OCI-LY7 (cell line): Measurements from ENCODE around the gene FAM174B. TPM values are rescaled to one million over a fixed set of nuclear protein-coding genes. Genes with fewer than 3 reads are reported as not detected.

ENCODE experiments used
- BruUV-seq: library from RNA; stranded (reverse); fragments of 400-500 nt; replicated peaks from 2 replicates; lab custom pipeline; 2021; lab: Mats Ljungman, UMichigan
- CTCF ChIA-PET: fragments of 300-600 bp; sonication (Branson Sonifier 250); formaldehyde crosslinking; loops from one replicate; lab custom pipeline; 2022; ENCODE audit warnings: antibody characterized with exemption; ENCODE audit not compliant: unreplicated experiment; lab: Charles Lee
- POLR2A ChIA-PET: fragments of 300-600 bp; sonication (Branson Sonifier 250); formaldehyde crosslinking; loops from one replicate; lab custom pipeline; 2022; ENCODE audit warnings: antibody characterized with exemption; lab: Charles Lee
- DNase-seq: peaks from one replicate; pipeline ENCODE4 v3.0.0-alpha.2; 2015; ENCODE audit warnings: low spot score
- H2AFZ ChIP-seq: fragments of 200-600 bp; sonication (generic), shearing (Covaris generic); 2 replicates; pipeline ENCODE4 v1.6.1; 2014; ENCODE audit warnings: mild to moderate bottlenecking, antibody characterized with exemption, low read length, moderate library complexity
- H3K27ac ChIP-seq: fragments of 200-600 bp; sonication (generic); 2 replicates; pipeline ENCODE4 v1.5.1; 2014; ENCODE audit warnings: mixed run types, low read depth, mild to moderate bottlenecking, moderate library complexity, low read length, inconsistent platforms; ENCODE audit not compliant: poor library complexity, severe bottlenecking
- H3K36me3 ChIP-seq: fragments of 200-600 bp; sonication (generic); 2 replicates; pipeline ENCODE4 v1.6.1; 2014; ENCODE audit warnings: mild to moderate bottlenecking, antibody characterized with exemption, low read length, moderate library complexity, mixed read lengths; ENCODE audit not compliant: insufficient read depth
- H3K4me1 ChIP-seq: fragments of 200-600 bp; sonication (generic); 2 replicates; pipeline ENCODE4 v1.5.1; 2014; ENCODE audit warnings: mild to moderate bottlenecking, low read length; ENCODE audit not compliant: insufficient read depth, poor library complexity, severe bottlenecking
- H3K4me2 ChIP-seq: fragments of 200-600 bp; sonication (generic); 2 replicates; pipeline ENCODE4 v1.6.1; 2014; ENCODE audit warnings: mild to moderate bottlenecking, low read length
- H3K4me3 ChIP-seq: fragments of 200-600 bp; sonication (generic); 2 replicates; pipeline ENCODE4 v1.5.1; 2014; ENCODE audit warnings: mild to moderate bottlenecking, low read depth, low read length; ENCODE audit not compliant: poor library complexity, severe bottlenecking
- H3K79me2 ChIP-seq: fragments of 200-600 bp; sonication (generic); 2 replicates; pipeline ENCODE4 v1.6.1; 2016; ENCODE audit warnings: low read depth, mild to moderate bottlenecking, low read length, moderate library complexity, mixed read lengths; ENCODE audit not compliant: insufficient read depth
- H3K9me2 ChIP-seq: fragments of 200-600 bp; sonication (generic); 2 replicates; pipeline ENCODE4 v1.6.1; 2016; ENCODE audit warnings: mild to moderate bottlenecking, low read length, mixed read lengths; ENCODE audit not compliant: insufficient read depth
- H3K9me3 ChIP-seq: fragments of 200-600 bp; sonication (generic); 2 replicates; pipeline ENCODE4 v1.6.1; 2014; ENCODE audit warnings: mild to moderate bottlenecking, mixed run types, low read length, mixed read lengths
- H4K20me1 ChIP-seq: fragments of 200-600 bp; sonication (generic); 2 replicates; pipeline ENCODE4 v1.6.1; 2014; ENCODE audit warnings: mild to moderate bottlenecking, antibody characterized with exemption, low read length, moderate library complexity, mixed read lengths; ENCODE audit not compliant: insufficient read depth
- CTCF ChIP-seq: fragments of 200-600 bp; sonication (generic); conservative IDR thresholded peaks from 2 replicates; pipeline ENCODE4 v1.5.1; 2014; ENCODE audit warnings: mild to moderate bottlenecking, antibody characterized with exemption, low read length, moderate library complexity, mixed read lengths
- EZH2phosphoT487 ChIP-seq: fragments of 200-600 bp; sonication (generic); IDR thresholded peaks from 2 replicates; pipeline ENCODE4 v1.6.1; 2018; ENCODE audit warnings: low read depth, borderline replicate concordance, mild to moderate bottlenecking, mixed run types, antibody characterized with exemption, low read length, moderate library complexity, mixed read lengths
- intact Hi-C: fragments of 100-400 bp; cut with micrococcal nuclease; formaldehyde crosslinking; loops from one replicate; pipeline ENCODE4 v1.10.0; 2022; ENCODE audit not compliant: unreplicated experiment
- total RNA-seq, 2 experiments: library from RNA; depleted of rRNA in 1 of 2; stranded (reverse); fragments of >200 nt in 1 of 2; shearing (Covaris generic) in 1 of 2; gene quantifications; 2 replicates each; pipeline ENCODE4 v1.2.3, GENCODE V29; 2014 to 2022

FAM174B gene
- total RNA-seq, 2 experiments from 2014 or later, result 1.3 to 24.4 TPM

GRCh38 chr15:92636401-92636907 is 19.1 kb downstream of the FAM174B start:
- Histone ChIP-seq H3K4me3 (no peak overlapping the region), H3K9me3 (no peaks in the 10 kb centered on the region), H3K4me2 (no peak overlapping the region), H2AFZ (no peak overlapping the region), H4K20me1 (no peaks in the 10 kb centered on the region), H3K9me2 (no peaks in the 10 kb centered on the region), H3K27ac (no peak overlapping the region), H3K36me3 (no peaks in the 10 kb centered on the region), H3K4me1 (no peaks in the 10 kb centered on the region), H3K79me2 (no peaks in the 10 kb centered on the region)
- POLR2A ChIA-PET, result no interaction called here
- intact Hi-C loops, result no loop called here
- no peak for TF ChIP-seq EZH2phosphoT487
- TF ChIP-seq CTCF, result no peak
- CTCF ChIA-PET, result no interaction called here
- no peak for DNase-seq
- no TSS peak for BruUV-seq

- Histone ChIP-seq H3K4me2 (no peak overlapping the region), H3K27ac (no peak overlapping the region), H3K9me2 (no peaks in the 10 kb centered on the region), H2AFZ (no peak overlapping the region), H4K20me1 (no peaks in the 10 kb centered on the region), H3K4me1 (no peaks in the 10 kb centered on the region), H3K36me3 (no peaks in the 10 kb centered on the region), H3K79me2 (no peaks in the 10 kb centered on the region), H3K4me3 (no peak overlapping the region), H3K9me3 (no peaks in the 10 kb centered on the region)
- intact Hi-C loops, result no loop called here
- DNase-seq, result no peak
- ChIA-PET CTCF (no interaction called here), POLR2A (no interaction called here)
- BruUV-seq, result no TSS peak
- no peak for TF ChIP-seq CTCF
- TF ChIP-seq EZH2phosphoT487, result no peak
Measured at GRCh38 chr15:92634671-92635201, 20.8 kb downstream of the FAM174B start.

GRCh38 chr15:92634060-92634459 is 21.5 kb downstream of the FAM174B start:
- no peak for TF ChIP-seq EZH2phosphoT487
- TF ChIP-seq CTCF, result no peak
- no peak for DNase-seq
- H3K36me3 ChIP-seq, result no peaks in the 10 kb centered on the region
- no peaks in the 10 kb centered on the region for H3K79me2 ChIP-seq
- H3K4me3 ChIP-seq, result no peak overlapping the region
- H3K27ac ChIP-seq, result no peak overlapping the region
- POLR2A ChIA-PET, result no interaction called here
- H3K9me3 ChIP-seq, result no peaks in the 10 kb centered on the region
- H3K9me2 ChIP-seq, result no peaks in the 10 kb centered on the region
- H3K4me2 ChIP-seq, result no peak overlapping the region
- CTCF ChIA-PET, result no interaction called here
- BruUV-seq, result no TSS peak
- no peak overlapping the region for H2AFZ ChIP-seq
- no peaks in the 10 kb centered on the region for H3K4me1 ChIP-seq
- H4K20me1 ChIP-seq, result no peaks in the 10 kb centered on the region
- intact Hi-C loops, result no loop called here
